NK-92 (cell line): ENCODE data around the gene TENT5C.
"Not testable (repeated sequence)": the region's sequence is repeated elsewhere in the genome, so short reads cannot be mapped to it uniquely, and the experiment has no call there.

ENCODE experiments used
- DNase-seq: peaks from one replicate; lab custom pipeline; 2025; ENCODE audit not compliant: unreplicated experiment; lab: John Stamatoyannopoulos, UW

Gene TENT5C

GRCh38 chr1:117605774-117606648, at the start of gene TENT5C:
TENT5C (plus strand) TSS chr1:117606048; CDS start chr1:117622869, 16,821 bp downstream.
- peak; percentile 85 for DNase-seq

GRCh38 chr1:117556341-117556740, 49.5 kb upstream of the TENT5C start:
- DNase-seq: no peak

- DNase-seq: no peak
Observed at GRCh38 chr1:117556976-117557375, 48.9 kb upstream of the TENT5C start.

- DNase-seq: not testable (repeated sequence)
Observed at GRCh38 chr1:117558451-117558850, 47.4 kb upstream of the TENT5C start.

DNA sequence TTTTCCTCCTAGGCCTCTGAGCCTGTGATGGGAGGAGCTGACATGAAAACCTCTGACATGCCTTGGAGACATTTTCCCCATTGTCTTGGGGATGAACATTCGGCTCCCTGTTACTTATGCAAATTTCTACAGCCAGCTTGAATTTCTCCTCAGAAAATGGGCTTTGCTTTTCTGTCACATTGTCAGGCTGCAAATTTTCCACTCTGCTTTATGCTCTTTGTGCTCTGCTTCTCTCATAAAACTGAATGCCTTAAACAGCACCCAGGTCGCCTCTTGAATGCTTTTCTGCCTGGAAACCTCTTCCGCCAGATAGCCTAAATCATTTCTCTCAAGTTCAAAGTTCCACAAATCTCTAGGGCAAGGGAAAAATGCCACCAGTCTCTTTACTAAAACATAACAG, 46.7 kb upstream of the TENT5C start:
- no peak for DNase-seq

- no peak for DNase-seq
Observed at GRCh38 chr1:117559985-117560384, 45.9 kb upstream of the TENT5C start.

DNA sequence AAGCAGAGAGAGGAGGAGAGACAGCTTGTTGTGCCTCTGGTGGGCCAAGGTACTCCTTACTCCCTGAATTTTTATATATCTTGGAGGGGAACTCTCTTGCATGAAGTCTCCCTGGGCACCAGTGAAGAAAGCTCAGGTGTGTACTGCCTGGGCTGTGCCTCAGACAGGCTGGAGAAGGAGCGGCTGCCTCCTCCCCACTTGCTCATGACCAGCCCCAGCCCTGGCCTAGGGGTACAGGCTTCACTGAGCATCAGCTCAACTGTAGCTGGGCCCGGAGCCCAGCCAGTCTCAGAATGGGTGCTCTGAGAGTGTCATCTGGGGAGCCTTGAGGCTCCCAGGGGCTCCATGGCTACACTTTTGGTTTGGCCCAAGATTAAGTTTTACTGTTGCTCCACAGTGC, 44.8 kb upstream of the TENT5C start:
- DNase-seq: no peak

DNA sequence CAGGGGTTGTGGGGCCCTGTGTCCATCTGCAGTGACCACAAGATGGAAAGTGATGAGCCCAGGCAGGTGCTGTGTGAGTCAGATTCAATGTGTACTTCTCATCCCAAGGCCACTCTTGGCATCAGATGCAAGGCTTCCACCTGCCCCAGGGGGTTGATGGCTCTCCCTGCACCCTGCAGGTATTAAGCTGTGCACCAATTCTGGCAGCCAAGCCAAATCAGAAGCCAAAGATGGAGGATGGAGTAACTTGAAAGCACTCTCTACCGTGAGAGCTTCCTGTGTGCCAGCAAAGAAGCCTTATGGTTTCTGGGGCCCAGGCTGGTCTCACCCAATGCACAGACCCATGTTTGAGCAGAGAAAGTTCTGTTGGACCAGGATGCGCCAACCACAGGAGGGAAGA, 44.3 kb upstream of the TENT5C start:
- no peak for DNase-seq

- DNase-seq: no peak
Observed at GRCh38 chr1:117562581-117563491, 43.0 kb upstream of the TENT5C start.

DNA sequence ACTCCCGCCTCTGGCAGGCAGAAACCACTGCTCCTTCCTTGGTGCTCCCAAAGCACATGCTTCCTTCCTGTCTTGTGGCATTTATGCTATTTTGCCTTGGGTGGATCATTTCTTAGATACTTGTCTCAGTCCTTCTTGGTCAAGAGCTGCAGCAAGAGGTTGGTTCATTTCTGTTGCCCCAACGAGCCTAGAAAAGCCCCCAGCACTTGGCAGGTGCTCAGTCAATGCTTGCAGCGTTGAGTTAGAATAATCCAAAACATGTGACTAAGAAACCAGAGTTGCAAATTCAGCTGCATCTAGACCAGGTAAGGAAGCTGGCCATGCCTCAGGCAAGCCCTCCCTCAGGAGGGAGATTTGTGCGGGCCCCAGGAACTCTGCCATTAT, 42.4 kb upstream of the TENT5C start:
- DNase-seq: no peak

- DNase-seq: no peak
Observed at GRCh38 chr1:117564227-117565075, 41.4 kb upstream of the TENT5C start.

DNA sequence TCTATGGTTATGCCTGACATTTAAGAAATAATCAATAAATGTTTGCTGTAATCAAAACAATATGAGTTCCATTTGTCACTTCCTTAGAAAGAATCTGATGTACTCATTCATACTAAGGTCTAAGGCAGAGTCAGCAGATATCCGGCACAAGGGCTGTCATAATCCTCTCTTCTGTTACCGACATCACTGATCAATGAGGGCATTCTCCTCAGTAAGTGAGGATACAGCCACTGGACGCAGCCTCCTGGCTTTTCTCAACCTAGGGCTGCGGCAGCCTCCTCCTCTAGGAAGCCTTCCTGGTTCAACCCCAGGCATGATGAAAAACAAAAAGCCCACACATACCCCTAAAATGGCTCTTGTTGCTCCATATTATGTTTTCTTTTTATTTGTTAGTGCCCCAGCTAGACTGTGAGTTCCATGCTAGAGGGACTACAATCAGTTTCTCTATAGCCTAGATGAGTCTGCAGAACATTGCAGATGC, 40.7 kb upstream of the TENT5C start:
- DNase-seq: no peak

- DNase-seq: no peak
Observed at GRCh38 chr1:117565745-117566455, 39.9 kb upstream of the TENT5C start.

GRCh38 chr1:117566556-117566955, 39.3 kb upstream of the TENT5C start:
- DNase-seq: no peak

DNA sequence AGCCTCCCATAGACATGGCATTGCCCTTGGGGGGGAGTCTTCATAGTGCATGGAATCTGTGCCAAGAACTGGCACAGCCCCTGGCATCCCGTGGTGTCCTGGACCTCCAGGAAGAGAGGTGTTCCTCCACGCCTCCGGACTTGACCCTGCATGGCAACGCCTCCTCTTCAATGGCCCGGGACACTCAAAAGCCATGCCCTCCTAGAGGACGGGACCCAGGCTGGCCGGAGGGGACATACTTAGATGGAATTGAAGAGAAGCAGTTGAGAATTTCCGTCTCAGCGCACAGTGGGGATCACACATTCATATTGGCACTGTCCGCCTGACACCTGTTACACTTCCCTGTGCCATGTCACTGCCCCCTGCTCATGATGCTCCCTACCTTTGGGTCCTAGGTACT, 38.4 kb upstream of the TENT5C start:
- no peak for DNase-seq

DNA sequence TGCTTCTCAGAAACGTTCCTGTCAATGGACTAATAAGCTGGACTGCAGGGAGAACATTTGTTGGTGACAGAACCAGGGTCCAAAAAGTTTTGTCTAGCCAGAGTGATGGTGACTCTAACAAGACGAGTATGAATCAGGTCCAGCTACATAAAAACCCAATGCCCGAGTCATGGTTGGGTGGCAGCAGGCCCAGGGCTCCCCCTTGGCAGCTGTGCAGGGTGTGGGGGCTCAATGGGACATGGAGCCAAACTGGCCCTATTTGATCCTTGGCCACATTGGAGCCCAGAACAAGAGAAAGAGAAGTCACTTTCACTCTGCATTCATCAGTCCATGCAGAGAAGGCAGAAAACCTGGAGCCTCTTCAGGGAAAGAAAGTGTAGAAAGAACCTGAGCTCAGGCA, 37.9 kb upstream of the TENT5C start:
- DNase-seq: no peak

GRCh38 chr1:117568999-117569398, 36.8 kb upstream of the TENT5C start:
- DNase-seq: no peak

DNA sequence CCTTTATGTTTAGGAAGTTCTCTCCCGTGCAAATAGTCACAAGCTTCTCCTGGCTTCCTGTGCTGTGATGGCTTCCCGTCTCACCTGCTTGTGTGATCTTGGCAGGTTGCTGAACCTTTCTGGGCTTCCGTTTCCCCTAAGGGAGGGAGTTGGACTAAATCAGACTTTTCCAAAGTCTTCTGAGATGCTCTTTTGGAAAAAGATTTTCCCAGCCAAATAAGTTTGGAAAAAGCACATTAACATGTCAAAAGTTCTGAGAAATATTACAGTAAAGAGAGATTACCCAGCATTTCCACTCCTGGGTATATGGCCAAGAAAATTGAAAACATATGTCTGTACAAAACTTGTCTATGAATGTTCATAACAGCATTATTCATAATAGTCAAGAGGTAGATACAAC, 36.0 kb upstream of the TENT5C start:
- no peak for DNase-seq

DNA sequence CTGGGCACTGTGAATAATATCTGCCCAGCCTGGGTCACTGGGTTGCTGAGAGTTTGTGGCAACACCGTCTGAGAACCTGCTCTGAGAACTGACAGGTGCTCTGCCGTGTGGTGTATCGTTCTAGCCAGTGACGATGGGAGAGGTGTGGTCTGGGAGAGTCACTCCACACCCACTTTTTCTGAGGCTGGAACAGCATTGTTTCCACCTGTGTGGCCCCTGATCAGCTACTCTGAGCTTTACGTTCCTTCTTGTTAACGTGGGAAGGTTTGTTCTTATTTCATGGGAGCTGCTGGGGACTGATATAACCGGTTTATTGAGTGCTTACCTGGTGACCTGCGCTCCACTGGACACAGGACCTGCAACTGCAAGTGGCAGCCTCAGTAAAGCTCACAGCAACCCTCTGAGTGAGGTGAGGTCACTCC, 34.8 kb upstream of the TENT5C start:
- DNase-seq: no peak

- no peak for DNase-seq
Observed at GRCh38 chr1:117571496-117571895, 34.4 kb upstream of the TENT5C start.
